Measurements from ENCODE around the gene SPOCK1. TPM values are rescaled to one million over a fixed set of nuclear protein-coding genes. Genes with fewer than 3 reads are reported as not detected.

Gene SPOCK1
- total RNA-seq, 2 experiments from 2014 or later, result not detected

GRCh38 chr5:137352095-137352494 lies 147.0 kb downstream of the SPOCK1 start:
- no peak for TF ChIP-seq CTCF (IDR thresholded peaks at IDR 0.05)
- intact Hi-C loops (cut with micrococcal nuclease), result no loop called here

GRCh38 chr5:137350791-137351190 lies 148.3 kb downstream of the SPOCK1 start:
- Mint-ChIP-seq H3K36me3 (ENCODE audit: low read depth) (no peaks in the 10 kb centered on the region), H3K27ac (no peak overlapping the region), H3K27me3 (no peaks in the 10 kb centered on the region), H3K4me1 (ENCODE audit: low read depth) (no peaks in the 10 kb centered on the region), H3K9me3 (no peaks in the 10 kb centered on the region), H3K4me3 (no peak overlapping the region)
- no peak for DNase-seq
- POLR2A ChIA-PET, result no interaction called here
- no peak for ATAC-seq
- intact Hi-C loops (cut with micrococcal nuclease), result no loop called here
- CTCF ChIA-PET, result no interaction called here
- no peak for TF ChIP-seq CTCF (IDR thresholded peaks at IDR 0.05)

More at GRCh38 chr5:137352095-137352494, 147.0 kb downstream of the SPOCK1 start:
- DNase-seq (no peak), ATAC-seq (no peak)
- H3K36me3 Mint-ChIP-seq (ENCODE audit: low read depth), result no peaks in the 10 kb centered on the region
- no peak overlapping the region for H3K4me3 Mint-ChIP-seq
- ChIA-PET CTCF (interaction anchor here (0.8 kb wide), 1 partner anchor 27 kb away, joined by 3 read pairs; no protein-coding TSS in a partner anchor), POLR2A (no interaction called here)
- H3K9me3 Mint-ChIP-seq, result no peaks in the 10 kb centered on the region
- no peaks in the 10 kb centered on the region for H3K4me1 Mint-ChIP-seq (ENCODE audit: low read depth)
- no peak overlapping the region for H3K27ac Mint-ChIP-seq
- H3K27me3 Mint-ChIP-seq, result peaks cover 2% of the 10 kb centered on the region

GRCh38 chr5:137348759-137349158 lies 150.4 kb downstream of the SPOCK1 start:
- Mint-ChIP-seq H3K27me3 (no peaks in the 10 kb centered on the region), H3K36me3 (ENCODE audit: low read depth) (no peaks in the 10 kb centered on the region), H3K4me3 (no peak overlapping the region), H3K4me1 (ENCODE audit: low read depth) (no peaks in the 10 kb centered on the region), H3K9me3 (no peaks in the 10 kb centered on the region), H3K27ac (no peak overlapping the region)
- no peak for DNase-seq
- intact Hi-C loops (cut with micrococcal nuclease), result no loop called here
- ATAC-seq, result no peak
- no peak for TF ChIP-seq CTCF (IDR thresholded peaks at IDR 0.05)
- ChIA-PET CTCF (interaction anchor here (0.9 kb wide), 1 partner anchor 128 kb away, joined by 3 read pairs; no protein-coding TSS in a partner anchor), POLR2A (no interaction called here)

GRCh38 chr5:137347865-137348264 lies 151.3 kb downstream of the SPOCK1 start:
- POLR2A ChIA-PET, result no interaction called here
- CTCF ChIA-PET, result no interaction called here
- H3K9me3 Mint-ChIP-seq, result no peaks in the 10 kb centered on the region
- ATAC-seq (no peak), DNase-seq (no peak)
- H3K36me3 Mint-ChIP-seq (ENCODE audit: low read depth), result no peaks in the 10 kb centered on the region
- no peak for TF ChIP-seq CTCF (IDR thresholded peaks at IDR 0.05)
- H3K4me1 Mint-ChIP-seq (ENCODE audit: low read depth), result no peaks in the 10 kb centered on the region
- no peak overlapping the region for H3K27ac Mint-ChIP-seq
- intact Hi-C loops (cut with micrococcal nuclease), result no loop called here
- H3K4me3 Mint-ChIP-seq, result no peak overlapping the region
- H3K27me3 Mint-ChIP-seq, result no peaks in the 10 kb centered on the region

GRCh38 chr5:137346281-137346680 lies 152.8 kb downstream of the SPOCK1 start:
- DNase-seq, result no peak
- ChIA-PET POLR2A (interaction anchor here (0.6 kb wide), 1 partner anchor 69 kb away, joined by 3 read pairs; no protein-coding TSS in a partner anchor), CTCF (interaction anchor here (1.5 to 2.4 kb wide), 2 partner anchors 26 to 169 kb away, joined by 3 to 15 read pairs; no protein-coding TSS in a partner anchor)
- no peak overlapping the region for H3K4me3 Mint-ChIP-seq
- no peak overlapping the region for H3K27ac Mint-ChIP-seq
- H3K36me3 Mint-ChIP-seq (ENCODE audit: low read depth), result no peaks in the 10 kb centered on the region
- no peaks in the 10 kb centered on the region for H3K9me3 Mint-ChIP-seq
- ATAC-seq, result no peak
- H3K27me3 Mint-ChIP-seq, result no peaks in the 10 kb centered on the region
- no peak for TF ChIP-seq CTCF (IDR thresholded peaks at IDR 0.05)
- intact Hi-C loops (cut with micrococcal nuclease), result no loop called here
- no peaks in the 10 kb centered on the region for H3K4me1 Mint-ChIP-seq (ENCODE audit: low read depth)
